Pons (tissue), 1 donor: Measurements from ENCODE around the gene STC2.
"Not testable (repeated sequence)": the region's sequence is repeated elsewhere in the genome, so short reads cannot be mapped to it uniquely, and the experiment has no call there.

Experiments
- DNase-seq: peaks from one replicate; pipeline ENCODE4 v3.0.0-alpha.2; 2016; ENCODE audit warnings: low spot score

STC2 gene

DNA sequence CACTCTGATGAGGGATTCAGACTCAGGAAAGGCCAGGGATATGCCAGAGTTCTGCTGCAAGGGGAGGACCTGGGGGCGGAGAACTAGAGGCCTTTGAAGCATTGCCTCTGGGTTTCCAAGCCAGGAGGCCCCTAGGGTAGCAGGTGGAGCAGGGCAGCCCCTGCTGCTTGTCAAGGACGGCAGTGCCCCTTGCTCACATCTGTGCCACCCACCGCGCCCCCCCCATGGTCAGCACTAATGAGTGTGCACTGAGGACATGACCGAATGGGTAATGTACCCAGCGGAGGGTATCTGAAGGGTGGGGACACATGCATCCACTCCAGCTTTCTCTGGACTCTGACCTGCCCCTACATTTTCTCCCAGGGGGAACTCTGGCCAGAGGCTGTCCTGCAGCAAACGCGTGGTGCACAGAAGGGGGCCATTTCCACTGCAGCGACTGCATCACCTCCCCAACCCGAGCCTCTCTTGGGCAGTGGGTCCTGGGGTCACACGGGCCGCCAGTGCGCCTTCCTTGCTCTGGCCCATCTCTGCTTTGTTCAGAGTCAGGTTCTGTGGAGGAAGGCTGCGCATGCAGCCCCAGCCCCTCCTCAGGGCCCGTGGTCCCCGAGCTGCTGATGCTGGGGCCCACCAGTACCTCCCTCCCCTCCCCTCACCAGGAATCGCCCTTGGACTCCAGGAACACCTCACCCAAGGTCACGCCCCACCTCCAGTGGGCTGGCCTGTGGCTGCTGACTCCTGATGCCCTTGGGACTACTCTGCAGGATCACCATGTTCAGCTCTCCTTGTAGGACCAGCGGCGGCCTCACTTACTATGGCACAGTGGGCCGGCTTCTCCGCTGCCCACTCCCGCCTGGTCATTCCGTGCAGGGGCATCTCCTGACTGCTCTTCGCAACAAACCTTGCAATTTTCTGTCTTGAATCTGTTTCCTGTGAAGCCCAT, 31.2 kb downstream of the STC2 start:
- no peak for DNase-seq

DNA sequence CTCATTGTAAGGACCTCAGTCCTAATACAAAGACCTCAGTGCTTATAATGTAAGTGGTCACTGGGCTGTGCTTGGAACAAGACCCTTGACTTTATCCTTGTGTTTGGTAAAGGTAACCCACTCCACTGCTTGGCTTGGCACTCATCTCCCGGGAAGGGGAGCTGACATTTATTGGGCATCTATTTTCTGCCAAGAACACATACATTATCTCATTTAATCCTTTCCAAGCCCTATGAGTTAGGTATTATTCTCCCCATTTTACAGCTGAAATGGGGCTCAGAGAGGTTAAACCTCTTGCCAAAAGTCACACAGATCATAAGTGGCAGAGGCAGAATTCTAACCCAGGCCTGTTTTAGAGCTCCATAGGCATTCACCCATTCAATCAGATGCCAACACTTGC, 32.4 kb downstream of the STC2 start:
- no peak for DNase-seq

DNA sequence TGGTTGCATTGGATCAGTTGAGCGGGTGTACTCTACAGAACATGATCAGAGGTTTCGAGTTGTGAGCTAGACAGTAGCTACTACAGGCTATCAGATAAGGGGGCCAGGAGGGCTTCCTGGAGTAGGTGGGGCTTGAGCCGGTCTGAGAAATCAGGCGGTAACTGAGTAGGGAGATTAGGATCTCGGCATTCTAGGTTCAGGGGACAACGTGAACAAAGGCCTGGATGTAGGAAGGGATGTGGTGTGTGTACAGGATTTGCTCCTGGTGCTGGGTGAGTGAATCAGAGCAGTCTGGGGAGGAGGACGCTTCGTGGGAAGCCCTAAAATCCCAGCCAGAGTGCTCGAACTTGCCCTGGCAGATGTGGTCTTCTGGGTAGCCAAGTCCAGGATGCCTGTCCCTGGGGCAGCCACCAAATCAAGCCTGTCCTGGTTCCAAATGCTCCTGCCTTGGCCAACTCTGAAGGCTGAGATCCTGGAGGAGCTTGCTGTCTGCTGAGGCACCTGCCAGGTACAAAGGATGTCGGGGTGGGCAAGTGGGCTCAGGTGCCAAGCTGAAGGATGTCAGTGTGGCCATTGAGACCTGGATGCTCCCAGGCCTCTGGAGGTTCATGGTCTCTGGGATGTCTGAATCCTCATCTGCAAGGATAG, 33.4 kb downstream of the STC2 start:
- DNase-seq = no peak

DNA sequence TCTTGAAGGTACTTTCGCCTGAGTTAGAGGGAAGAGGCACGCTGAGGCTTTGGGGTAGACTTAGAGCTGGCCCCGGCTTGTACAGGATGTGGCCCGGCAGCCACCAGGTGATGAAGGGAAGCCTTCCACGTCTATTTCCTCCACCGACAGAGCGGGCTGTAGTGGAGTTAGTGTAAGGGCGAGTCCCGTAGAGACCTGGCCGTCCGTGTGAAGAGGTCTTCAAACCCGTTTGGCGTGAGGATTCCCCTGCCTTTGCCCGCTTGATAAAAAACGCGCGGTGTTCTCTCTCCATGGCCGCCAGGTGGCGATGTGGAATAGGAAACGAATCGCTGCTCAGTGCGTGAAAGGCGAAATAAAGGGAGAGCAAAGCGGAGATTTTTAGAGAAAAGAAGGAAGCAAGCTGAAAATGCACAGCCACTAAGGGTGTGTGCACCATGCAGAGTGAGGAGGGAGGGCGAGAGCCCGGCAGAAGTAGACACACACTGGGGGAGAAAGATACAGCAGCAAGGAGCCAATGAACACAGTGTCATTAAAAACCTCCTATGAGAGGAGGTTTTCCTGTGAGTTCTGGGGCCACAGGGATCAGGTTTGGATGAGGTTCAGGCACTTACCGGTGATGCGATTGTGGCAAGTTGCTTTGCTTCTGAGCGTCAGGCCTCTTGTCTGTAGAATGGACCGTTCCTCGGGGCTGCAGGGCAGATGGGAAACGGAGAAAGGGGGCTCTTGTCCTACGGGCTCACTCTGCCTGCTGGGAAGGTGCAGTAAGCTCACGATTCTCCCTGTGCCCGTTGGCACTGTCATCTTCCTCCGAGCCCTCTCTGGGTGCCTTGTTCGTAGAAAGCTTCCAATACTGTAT, 34.2 kb downstream of the STC2 start:
- peak; percentile 84 for DNase-seq

DNA sequence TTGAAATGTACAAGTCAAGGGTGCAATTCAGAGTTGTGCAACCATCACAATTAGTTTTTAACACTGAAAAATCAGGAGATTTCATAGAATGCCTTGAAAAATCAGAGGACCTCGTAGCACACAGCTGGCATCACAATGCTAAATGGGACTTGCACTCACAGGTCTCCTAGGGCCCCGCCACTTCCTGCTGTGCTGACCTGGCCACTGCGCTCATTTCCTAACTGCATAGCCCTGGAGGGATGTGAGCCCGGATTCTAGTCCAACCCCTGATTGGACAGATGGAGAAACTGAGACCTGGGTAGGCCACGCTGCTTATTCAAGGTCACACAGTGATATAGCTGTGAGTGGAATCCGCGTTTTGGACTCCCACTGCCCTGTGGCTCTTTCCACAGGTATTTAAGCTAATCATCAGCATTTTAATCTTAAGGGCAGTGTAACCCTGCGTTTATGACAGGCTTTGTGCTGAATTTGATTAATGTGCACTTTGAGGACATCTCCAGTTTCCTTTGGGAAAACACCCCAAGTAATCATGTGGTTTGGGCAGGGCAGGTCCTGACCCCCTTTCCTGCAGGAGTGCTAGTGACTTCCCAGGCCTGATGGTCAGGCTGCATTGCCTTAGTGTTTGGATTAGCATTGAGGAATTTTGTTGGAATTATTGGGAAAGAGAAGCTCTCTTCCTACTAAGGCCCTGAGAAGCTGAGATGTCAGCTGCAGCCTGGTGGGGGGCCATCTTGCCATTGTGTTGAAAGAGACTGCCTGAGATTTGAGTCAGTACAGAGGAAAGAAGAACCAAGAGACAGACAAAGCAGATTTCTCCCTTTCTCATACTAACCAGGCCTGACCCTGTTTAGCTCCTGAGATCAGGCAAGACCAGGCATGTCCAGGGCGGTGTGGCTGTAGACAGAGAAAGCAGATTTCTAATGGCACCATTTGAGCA, 36.2 kb downstream of the STC2 start:
- no peak for DNase-seq

DNA sequence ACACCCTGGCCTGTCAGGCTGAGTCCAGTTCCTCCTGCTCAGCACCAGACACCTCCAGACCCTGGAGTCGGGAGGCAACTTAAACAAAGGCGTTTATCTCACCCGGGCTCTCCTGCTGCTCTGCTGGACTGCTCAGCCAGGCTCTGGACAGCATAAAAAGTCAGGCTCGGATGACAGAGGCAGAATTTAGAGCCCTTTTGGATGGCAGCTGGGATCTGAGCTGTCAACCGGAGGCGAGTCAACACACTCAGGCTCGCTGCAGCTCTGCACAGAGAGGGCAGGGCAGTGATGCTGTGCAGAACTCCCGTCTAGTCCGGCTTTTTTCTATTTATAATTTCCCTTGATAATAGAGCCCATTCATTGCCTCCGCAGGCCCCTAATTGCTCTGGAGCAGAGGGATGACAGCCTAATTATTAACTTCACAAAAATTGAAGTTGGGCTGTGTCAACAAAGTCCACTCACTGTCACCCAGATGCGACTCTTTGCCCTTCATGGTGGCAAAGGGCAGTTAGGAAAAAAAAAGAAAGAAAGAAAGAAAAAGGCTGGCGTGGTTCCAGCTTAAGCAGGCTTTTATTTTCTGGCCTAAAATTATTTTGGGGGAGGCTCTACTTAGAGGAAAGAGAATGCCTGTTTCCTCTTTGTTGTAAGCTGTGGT, 37.6 kb downstream of the STC2 start:
- no peak for DNase-seq

DNA sequence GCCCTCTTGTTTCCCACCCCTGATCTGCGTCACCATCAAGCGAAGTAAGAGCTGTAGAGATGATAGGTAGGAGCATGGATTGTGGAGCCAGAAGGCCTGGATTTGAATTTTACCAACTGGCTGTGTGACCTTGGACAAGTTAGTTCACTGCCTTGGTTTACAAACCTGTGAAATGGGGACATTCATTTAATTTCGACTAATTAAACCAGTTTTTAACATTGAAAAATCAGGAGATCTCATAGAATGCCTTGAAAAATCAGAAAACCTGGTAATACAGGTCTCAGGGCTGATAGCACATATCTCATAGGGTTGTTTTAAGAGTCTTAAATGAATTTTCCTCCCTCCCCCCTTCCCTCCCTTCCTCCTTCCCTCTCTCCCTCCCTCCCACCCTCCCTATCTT, 38.8 kb downstream of the STC2 start:
- DNase-seq = no peak

DNA sequence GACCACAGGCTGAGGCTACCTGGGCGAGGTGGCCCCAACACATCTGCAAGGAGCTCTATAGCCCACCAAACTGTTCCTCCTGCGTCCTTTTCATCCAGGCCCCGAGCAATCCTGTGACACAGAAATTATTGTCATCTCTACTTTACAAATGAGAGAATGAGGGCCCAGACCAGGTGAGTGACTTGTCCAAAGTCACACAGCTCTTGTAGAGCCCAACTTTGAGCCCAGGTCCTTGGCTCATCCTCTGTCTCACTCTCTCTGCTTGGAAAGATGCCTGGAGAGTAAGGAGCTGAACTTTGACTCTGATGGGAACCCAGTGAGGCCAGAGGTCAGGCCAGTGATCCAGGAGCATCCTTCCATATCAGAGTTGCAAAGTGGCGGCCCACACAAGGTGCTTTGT, 39.6 kb downstream of the STC2 start:
- no peak for DNase-seq

DNA sequence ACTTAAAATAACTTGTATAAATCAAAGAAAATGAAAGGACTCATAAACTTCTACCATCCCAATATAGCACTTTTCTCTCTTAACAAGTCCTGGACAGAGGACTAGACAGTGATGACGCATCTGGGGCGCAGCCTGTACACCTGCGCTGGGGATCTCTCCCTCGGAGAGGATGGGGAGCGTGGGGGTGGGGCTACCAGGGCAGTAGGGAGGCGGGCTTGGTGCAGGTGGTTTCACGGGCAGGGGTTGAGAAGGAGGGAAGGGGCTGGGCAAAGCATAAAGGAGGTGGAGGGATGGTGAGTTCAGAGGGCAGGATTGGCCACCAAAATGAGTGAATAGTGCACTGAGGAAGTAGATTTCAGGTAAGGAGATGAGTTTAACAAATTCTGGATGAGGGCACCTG, 41.1 kb downstream of the STC2 start:
- DNase-seq = no peak

DNA sequence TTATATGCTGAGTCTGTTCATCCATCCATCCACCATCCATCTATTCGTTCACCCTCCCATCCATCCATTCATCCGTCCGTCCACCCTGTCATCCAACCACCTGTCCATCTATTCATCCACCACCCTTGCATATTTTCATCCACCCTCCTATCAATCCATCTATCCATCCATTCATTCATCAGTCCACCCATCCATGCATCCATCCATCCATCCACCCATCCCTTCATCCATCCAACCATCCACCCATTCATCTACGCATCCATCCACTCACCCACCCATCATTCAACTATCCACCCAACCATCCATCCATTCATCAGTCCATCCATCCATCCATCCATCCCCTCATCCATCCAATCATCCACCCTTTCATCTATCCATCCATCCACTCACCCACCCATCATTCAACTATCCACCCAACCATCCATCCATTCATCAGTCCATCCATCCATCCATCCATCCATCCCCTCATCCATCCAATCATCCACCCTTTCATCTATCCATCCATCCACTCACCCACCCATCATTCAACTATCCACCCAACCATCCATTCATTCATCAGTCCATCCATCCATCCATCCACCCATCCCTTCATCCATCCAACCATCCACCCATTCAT, 43.8 kb downstream of the STC2 start:
- not testable (repeated sequence) for DNase-seq

DNA sequence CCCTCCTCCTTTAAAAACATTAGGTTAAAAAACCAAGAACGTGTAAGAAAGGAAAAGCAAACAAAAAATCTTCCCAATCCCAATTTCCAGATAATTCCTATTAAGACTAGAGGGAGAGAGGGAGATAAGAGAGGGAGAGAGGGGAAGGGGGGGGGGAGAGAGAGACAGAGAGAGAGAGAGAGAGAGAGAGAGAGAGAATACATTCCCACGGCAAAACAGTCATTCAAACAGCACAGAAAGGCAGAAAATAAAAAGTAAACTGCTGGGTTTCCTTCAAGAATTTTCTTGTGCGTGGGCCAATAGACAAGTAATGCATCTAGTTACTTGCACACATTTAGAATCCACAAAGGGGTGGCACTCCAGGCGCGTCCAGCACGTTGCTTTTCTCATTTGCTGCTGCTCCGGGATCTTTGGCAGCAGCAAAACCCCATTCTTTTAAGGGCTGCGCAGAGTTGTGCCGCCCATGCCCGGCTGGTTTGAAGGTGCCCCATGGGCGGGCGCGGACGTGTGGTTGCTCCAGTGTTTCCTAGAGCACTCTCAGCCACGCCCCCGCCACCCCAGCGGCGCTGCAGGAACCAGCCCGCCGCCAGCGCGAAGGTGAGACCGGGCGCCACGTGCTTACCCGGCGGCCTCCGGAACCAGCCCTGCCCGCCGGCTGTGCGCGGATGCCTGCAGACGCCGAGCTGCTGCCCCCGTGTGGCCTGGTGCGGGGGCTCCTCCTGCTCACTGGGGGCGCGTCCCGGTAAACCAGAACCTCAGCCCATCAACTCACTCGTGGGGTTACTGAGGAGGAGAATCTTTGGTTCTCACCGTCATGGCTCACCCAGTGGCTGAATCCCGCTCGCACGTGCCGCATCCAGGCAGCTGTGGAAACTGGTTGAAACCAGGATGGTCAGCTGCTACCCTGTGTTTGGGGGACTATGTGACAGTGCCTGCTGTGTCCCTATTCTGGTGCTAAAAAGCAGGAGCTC, 44.6 kb downstream of the STC2 start:
- DNase-seq = no peak

DNA sequence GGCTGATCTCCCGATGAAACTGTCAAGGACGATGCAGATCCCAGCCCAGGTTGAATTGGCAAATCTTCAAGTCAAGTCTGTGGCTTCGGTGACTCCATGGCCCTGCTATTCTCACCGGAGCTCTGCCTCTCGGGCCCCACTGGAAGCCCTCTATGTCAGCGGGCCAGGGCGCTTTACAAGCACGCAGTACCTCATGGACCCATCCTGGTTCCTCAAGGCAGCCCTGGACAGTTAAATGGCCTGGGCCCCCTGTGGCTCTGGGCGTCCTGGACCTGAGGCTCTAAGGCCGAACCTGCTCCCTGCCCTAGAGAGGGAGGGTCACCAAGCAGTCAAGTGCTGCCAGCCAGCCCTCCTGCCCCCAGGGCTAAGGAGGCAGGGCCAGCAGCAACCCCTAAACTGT, 45.3 kb downstream of the STC2 start:
- no peak for DNase-seq

DNA sequence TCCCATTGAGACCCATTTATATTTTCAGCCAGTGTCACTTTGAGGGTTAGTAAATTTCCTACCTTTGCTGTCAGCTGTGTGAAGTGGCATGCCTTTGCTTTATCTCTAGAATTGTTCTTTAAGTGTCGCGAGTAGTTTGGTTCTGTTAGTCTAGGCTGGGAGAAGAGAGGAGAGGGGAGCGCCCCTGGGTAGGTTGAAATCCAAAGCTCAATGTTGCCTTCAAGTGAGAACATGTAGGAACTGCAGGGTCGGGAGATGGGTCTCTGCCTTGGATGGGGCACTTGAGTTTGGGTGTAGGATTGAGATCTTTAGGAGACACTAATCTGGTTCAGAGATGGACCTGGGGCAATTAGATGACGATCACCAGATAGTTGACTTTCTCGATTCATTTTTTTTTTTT, 46.3 kb downstream of the STC2 start:
- peak; percentile 15 for DNase-seq

DNA sequence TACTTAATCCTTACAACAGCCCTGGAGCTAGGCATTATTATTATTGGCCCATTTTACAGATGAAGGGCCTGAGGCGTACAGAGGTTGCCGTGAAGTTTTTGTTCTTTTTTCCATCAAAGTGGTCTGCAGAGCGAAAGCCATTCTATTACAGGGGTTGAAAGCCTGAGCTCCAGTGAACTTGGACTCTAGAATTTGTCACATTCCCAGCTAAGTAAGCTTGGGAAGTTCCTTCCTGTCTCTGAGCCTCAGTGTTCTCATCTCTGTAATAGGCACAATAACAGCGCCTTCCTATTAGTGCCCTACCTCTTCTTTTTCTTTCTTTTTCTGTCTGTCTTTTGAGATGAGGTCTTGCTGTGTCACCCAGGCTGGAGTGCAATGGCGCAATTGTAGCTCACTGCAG, 49.0 kb downstream of the STC2 start:
- no peak for DNase-seq

DNA sequence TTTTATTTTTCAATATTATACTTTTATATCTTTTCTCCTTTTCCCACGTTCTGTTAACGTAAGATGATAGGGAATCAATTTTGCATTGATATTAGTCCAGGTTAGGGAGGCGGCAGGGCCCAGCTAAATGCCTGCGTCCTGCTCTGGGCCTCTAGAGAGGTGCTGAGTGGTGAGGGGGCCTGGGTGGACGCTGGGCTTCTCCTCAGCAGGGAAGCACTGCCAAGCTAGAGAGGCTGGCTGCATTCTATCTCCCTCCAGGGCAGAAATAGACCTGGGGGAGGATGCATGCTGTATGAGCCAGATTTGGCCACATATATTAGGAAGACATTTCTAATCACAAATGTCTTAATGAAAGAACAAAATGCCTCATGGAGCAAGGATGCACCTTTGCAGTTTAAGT, 49.6 kb downstream of the STC2 start:
- no peak for DNase-seq

DNA sequence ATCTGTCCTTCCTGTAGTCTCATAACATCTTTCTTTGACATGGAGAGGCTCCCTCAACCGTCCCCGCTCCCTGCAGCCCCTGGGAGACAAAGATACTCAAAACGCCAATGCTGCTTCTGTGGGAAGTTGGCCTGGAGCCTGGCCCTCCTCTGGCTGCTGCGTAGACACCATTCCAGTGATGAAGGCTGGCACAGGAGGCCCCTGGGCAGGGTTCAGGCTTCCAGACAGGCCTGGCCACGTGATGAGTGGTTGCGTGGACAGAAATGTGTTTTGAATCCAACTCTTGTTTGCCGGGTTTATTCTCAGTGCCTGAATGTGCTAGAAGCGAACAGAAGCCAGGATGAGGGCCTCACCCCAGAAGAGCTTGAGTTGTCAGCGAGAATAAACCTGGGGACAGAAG, 50.0 kb downstream of the STC2 start:
- no peak for DNase-seq

DNA sequence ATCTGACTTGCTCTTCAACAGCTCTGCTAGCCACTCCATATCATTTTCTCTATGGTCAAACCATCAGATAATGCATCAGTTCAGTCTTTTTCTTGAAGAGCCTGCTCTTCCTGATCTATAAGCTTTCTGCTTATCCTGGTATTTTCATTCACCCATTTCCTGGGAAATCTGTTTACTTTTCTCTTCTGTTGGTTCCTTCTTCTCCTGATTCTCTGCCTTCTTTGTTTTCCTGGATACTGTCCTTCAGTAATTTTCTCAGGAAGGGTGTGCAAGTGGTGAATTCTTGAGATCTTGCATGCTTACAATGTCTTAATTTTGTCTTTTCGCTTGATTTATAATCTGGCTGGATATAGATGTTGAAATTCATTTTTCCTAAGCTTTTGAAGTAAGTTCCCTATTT, 53.4 kb downstream of the STC2 start:
- no peak for DNase-seq

DNA sequence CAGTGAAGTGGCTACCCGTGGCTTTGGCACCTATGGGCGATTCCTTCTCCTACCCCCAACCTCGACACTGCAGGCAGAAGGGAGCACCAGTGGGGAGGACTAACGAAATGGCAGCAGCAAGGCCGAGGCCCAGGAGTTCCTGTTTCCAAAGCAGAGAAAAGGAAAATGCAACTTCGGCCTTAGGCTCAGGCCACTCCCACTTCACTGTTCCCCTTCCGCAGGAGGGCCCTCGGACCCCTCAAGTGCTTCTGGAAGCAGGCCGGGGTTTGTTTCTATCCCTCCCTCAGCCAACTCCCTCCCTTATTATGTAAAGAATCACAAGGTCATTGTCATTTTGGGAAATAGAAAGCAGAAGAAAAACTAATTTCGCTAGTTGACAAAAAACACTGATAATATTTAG, 56.8 kb downstream of the STC2 start:
- no peak for DNase-seq

DNA sequence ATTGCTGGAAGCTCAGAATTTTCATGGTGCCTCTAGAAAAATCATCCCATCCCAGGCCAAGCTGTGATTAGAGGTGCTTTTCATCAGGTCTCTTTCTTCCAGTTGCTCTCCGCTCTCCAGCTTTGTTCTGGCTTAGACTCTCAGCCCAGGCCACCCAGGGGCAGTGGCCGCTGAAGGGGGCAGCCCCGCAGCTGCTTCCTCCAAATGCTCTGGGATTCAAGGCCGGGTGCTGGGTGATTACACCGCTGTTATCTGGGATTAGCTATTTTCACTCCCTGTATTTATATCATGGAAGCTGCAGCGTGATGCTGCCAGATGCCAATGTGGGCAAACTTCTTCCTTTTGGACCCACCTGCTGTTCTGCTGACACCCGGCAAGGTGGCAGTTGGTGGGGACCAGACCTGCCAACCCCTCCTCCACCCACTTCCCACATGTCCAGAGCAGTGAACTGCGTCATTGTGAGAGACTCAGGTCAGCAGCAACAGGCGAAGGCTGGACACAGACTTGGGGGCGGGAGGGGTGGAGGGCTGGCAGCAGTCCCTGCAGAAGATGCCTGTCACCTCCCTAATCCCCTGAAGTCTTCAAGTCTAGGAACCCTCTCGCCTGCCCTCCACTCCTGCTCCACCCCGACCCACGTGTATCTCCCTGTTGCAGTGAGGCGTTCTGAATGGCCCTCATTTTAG, 59.3 kb downstream of the STC2 start:
- DNase-seq = no peak
